Ovary (tissue), 3 donors: ENCODE measurements around the gene ACSS1.

ENCODE experiments used
- EP300 ChIP-seq: sonication (generic); formaldehyde crosslinking; IDR thresholded peaks from one replicate; pipeline ENCODE4 v1.6.1; 2017; ENCODE audit warnings: antibody characterized with exemption
- POLR2A ChIP-seq: fragments of 450-650 bp; IDR thresholded peaks from one replicate; pipeline ENCODE4 v1.6.1; 2017; ENCODE audit warnings: antibody characterized with exemption, mild to moderate bottlenecking, moderate library complexity
- TF ChIP-seq, protein P1 (sequence below), 3 donors: fragments of 450-650 bp in 2 of 3; fragments of 200-600 bp in 1 of 3; IDR thresholded peaks; one replicate each; pipeline versions ENCODE4 v1.5.1 to v1.8.0; 2016 to 2022; ENCODE audit warnings: antibody characterized with exemption in 3 of 3, mild to moderate bottlenecking in 1 of 3
- donor health status: DM: no; HTN: no; CAD: no.

- TF ChIP-seq POLR2A (no peak), EP300 (no peak)
- TF ChIP-seq, protein P1, sequence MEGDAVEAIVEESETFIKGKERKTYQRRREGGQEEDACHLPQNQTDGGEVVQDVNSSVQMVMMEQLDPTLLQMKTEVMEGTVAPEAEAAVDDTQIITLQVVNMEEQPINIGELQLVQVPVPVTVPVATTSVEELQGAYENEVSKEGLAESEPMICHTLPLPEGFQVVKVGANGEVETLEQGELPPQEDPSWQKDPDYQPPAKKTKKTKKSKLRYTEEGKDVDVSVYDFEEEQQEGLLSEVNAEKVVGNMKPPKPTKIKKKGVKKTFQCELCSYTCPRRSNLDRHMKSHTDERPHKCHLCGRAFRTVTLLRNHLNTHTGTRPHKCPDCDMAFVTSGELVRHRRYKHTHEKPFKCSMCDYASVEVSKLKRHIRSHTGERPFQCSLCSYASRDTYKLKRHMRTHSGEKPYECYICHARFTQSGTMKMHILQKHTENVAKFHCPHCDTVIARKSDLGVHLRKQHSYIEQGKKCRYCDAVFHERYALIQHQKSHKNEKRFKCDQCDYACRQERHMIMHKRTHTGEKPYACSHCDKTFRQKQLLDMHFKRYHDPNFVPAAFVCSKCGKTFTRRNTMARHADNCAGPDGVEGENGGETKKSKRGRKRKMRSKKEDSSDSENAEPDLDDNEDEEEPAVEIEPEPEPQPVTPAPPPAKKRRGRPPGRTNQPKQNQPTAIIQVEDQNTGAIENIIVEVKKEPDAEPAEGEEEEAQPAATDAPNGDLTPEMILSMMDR (IDR thresholded peaks at IDR 0.05) = no peak
These were observed 72.8 kb downstream of the ACSS1 start for GRCh38 chr20:24984961-24985640.
